ENCODE results near the gene OPN5. TPM values are rescaled to one million over a fixed set of nuclear protein-coding genes. Genes with fewer than 3 reads are reported as not detected.
A peak's percentile ranks its signal among the peaks of the same experiment; 100 is the strongest.

The OPN5 gene
- total RNA-seq, 3 donors from 2014 or later, result not detected

DNA sequence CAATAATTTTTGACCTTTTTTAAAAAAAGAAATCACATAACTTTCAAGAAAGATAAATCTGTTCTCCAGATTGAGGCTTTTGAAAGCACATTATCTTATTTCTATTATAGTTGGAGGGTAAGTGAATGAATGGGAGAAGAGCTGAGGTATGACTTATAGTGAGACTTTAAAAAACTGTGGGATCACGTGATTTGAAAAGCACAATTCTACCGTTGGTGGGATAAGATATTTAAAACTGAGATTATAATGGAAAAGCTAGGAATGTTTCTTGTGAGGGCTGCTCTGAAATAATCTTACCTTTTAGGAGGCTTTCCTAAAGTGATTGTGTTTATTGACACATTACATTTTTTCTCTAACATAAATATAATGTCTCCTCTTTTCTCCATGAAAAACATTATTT lies 9.5 kb upstream of the OPN5 start:
- TF ChIP-seq POLR2A (IDR thresholded peaks at IDR 0.05) (no peak), CTCF (IDR thresholded peaks at IDR 0.05) (no peak), POLR2AphosphoS5 (IDR thresholded peaks at IDR 0.05) (no peak)
- Histone ChIP-seq H3K9me3 (no peaks in the 10 kb centered on the region), H3K27ac (no peak overlapping the region), H3K4me1 (no peaks in the 10 kb centered on the region), H3K36me3 (no peaks in the 10 kb centered on the region), H3K4me3 (no peak overlapping the region), H3K27me3 (no peaks in the 10 kb centered on the region)
- no peak for DNase-seq (ENCODE audit: low spot score in 2 of 2)
- intact Hi-C loops (cut with DNase I; ENCODE audit: low total_unique reads), result no loop called here

- Histone ChIP-seq H3K36me3 (no peaks in the 10 kb centered on the region), H3K4me3 (no peak overlapping the region), H3K27ac (no peak overlapping the region), H3K9me3 (no peaks in the 10 kb centered on the region), H3K4me1 (no peaks in the 10 kb centered on the region), H3K27me3 (no peaks in the 10 kb centered on the region)
- DNase-seq (ENCODE audit: low spot score in 2 of 2), result no peak
- TF ChIP-seq CTCF (IDR thresholded peaks at IDR 0.05) (no peak), POLR2A (IDR thresholded peaks at IDR 0.05) (no peak), POLR2AphosphoS5 (IDR thresholded peaks at IDR 0.05) (no peak)
- intact Hi-C loops (cut with DNase I; ENCODE audit: low total_unique reads), result no loop called here
Measured at GRCh38 chr6:47773005-47773404, 8.8 kb upstream of the OPN5 start.

DNA sequence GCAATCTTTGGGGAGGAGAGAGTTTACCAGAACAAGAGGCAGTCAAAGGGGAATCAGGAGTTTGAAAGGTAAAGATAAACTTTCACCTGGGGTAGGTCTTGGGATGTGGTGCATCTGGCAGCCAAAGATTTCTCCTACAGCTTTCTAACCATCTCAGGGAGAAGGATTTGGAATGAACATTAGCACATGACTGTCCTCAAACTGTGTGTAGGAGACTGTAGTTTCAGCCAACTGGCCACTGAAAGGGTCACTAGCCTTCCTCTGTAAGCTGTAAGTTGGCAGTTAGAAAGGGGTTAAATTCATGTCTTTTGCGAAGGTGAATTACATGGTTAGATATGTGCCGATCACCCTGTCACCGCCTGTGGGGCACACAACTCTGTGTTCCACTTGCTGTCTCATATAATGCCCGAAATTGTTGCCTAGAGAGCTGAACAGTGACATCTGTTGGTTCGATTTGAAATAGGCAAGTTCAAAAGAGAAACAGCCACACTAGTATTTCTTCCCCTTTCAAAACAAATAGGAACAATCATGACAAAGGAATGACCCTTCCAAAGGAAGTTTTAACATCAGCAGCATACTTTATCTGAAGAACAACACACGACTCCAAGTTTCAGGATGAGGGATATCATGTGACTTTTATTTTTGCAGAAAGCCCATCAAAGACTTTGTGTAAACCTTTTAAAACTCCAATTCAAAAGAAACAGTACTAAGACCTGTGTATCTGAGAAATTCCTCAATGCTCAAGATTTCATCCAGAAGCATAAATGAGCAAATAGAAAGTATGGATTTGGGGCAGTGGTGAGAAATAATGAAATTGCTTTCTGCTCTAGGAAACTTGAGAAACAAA lies 1.1 kb upstream of the OPN5 start:
- Histone ChIP-seq H3K9me3 (no peaks in the 10 kb centered on the region), H3K36me3 (no peaks in the 10 kb centered on the region), H3K27ac (no peak overlapping the region), H3K27me3 (no peaks in the 10 kb centered on the region), H3K4me1 (no peaks in the 10 kb centered on the region), H3K4me3 (peak overlapping the region in 1 of 3 donors; percentile 26)
- no peak for DNase-seq (ENCODE audit: low spot score in 2 of 2)
- intact Hi-C loops (cut with DNase I; ENCODE audit: low total_unique reads), result no loop called here
- TF ChIP-seq CTCF (IDR thresholded peaks at IDR 0.05), result peak; percentile 38 to 62 (median 57)
- no peak for TF ChIP-seq POLR2AphosphoS5 (IDR thresholded peaks at IDR 0.05)
- TF ChIP-seq POLR2A (IDR thresholded peaks at IDR 0.05), result no peak

DNA sequence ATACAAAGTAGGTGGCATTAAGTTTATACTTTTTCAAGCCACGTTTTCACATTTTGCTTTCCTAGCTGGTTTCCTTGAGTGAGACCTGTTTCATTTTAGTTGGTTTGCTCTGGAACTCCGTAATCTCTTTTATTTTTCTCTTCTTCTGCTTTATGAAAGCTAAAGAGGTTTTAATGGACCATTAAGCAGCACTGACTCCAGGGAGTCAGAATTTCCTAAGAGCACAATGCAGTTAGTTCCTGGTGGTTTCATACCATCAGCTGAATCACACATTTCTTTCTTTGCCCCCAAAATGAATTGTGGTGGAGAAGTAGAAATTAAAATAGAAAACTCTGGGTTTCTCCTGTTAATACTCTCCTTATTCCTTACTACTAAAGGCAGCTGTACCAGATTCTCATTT lies 3.4 kb downstream of the OPN5 start:
- H3K27me3 ChIP-seq, result no peaks in the 10 kb centered on the region
- H3K36me3 ChIP-seq, result no peaks in the 10 kb centered on the region
- no peaks in the 10 kb centered on the region for H3K4me1 ChIP-seq
- TF ChIP-seq CTCF (IDR thresholded peaks at IDR 0.05), result no peak
- no peak for TF ChIP-seq POLR2A (IDR thresholded peaks at IDR 0.05)
- no peak for TF ChIP-seq POLR2AphosphoS5 (IDR thresholded peaks at IDR 0.05)
- H3K4me3 ChIP-seq, result no peak overlapping the region
- H3K9me3 ChIP-seq, result no peaks in the 10 kb centered on the region
- DNase-seq (ENCODE audit: low spot score in 2 of 2), result no peak
- intact Hi-C loops (cut with DNase I; ENCODE audit: low total_unique reads), result no loop called here
- no peak overlapping the region for H3K27ac ChIP-seq

DNA sequence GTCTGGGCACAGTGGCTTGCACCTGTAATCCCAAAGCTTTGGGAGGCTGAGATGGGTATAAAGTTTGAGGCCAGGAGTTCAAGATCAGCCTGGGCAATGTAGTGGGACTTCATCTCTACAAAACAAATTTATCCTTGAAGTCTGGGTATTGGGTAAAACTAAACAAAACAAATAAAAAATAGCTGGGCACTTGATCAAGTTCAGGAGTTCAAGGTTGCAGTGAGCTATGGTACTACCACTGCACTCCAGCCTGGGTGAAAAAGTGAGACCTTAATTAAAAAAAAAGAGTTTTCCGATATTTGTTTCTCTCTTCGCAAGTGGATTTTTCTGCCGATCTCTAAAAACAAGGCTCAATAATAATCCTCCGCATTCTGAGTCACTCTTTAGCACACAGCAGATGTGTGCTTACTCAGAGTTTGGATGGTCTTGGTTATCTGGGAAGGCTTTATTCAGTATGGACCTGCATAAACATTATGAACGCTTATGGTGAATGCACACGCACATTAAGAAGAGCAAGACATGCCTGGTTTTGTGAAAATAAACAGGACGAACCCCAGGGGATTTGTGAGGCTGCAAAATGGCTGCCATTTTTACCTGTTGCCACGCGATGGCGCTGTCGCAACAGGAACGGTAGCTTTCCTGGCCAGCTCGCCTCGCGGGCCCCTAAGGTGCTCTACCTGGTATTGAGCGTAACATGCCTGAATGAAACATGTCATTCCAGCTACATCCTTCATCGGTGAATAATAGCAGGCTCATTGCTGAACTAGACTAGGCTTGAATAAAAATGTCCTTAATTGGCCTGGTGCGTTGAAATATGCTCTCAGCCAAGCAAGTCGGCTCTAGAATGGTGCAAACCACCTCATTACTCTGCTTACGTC lies 6.0 kb downstream of the OPN5 start:
- H3K27ac ChIP-seq, result no peak overlapping the region
- no peaks in the 10 kb centered on the region for H3K9me3 ChIP-seq
- TF ChIP-seq CTCF (IDR thresholded peaks at IDR 0.05), result peak; percentile 68 to 87 (median 82)
- TF ChIP-seq POLR2AphosphoS5 (IDR thresholded peaks at IDR 0.05), result no peak
- H3K4me3 ChIP-seq, result peak overlapping the region in 1 of 3 donors; percentile 40
- H3K4me1 ChIP-seq, result no peaks in the 10 kb centered on the region
- no peaks in the 10 kb centered on the region for H3K36me3 ChIP-seq
- intact Hi-C loops (cut with DNase I; ENCODE audit: low total_unique reads), result no loop called here
- DNase-seq (ENCODE audit: low spot score in 2 of 2), result peak; percentile 50 to 67
- H3K27me3 ChIP-seq, result no peaks in the 10 kb centered on the region

Measured in breast epithelium (tissue), 4 donors.